Stimulated activated CD8-positive, alpha-beta memory T cell treated with anti-CD3 and anti-CD28 coated beads, Interleukin-12 subunit alpha, Interleukin-12 subunit beta, amount 100 ng/mL, for 24 hours (primary cell): ENCODE data around the gene WDR13.
"Not testable (repeated sequence)": the region's sequence is repeated elsewhere in the genome, so short reads cannot be mapped to it uniquely, and the experiment has no call there.

Source experiments
- DNase-seq: peaks from one replicate; pipeline ENCODE4 v3.0.0-alpha.2; 2020; ENCODE audit errors: extremely low read depth

WDR13 gene

DNA sequence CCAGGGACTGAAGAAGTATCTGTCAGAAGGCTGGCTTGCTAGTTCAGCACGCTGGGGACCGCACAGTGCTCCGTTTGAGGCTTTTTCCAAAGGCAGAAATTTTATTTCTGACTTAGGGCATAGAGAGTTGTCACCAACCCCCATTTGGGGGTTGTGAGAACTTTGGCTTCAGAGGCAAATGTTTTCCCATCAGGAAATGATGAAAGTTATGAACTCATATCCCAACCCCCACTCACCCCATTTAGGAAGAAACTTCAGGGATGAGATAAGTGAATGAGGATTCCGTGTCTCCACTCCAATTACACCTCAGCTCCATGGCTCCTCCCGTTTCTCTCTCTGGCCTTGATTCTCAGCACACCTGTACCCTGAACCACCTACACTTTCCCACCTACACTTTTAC is 4.3 kb upstream of the WDR13 start:
- DNase-seq: no peak

DNA sequence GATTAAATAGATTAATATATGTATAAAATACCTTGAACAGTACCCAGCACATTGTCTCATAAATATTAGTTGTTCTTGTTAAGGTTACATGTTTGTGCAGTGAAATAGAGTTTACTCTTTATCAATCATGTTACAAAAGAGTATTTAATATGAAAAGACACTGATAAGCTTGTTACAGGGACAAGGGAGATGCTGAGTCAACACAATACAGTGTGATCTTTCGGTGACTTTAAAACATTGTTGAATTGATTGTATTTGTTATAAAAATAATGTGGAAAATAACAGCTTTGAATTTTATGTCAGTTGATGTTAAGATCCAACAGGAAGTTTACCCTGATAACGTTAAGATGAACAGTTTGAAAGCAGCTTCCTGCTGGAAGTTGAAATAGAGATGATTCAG is 1.4 kb upstream of the WDR13 start:
- no peak for DNase-seq

DNA sequence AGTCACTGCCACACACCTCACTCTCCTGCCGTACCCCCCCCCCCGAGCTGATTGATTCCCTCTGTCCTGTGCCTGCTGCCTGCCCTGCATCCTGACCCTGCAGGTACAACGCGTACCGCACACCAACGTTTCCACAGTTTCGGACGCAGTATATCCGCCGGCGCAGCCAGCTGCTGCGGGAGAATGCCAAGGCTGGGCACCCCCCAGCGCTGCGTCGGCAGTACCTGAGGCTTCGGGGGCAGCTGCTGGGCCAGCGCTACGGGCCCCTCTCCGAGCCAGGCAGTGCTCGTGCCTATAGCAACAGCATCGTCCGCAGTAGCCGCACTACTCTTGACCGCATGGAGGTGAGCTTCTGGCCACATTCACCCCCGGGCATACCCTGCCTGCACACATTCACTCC is 1.3 kb downstream of the WDR13 start:
- DNase-seq: no peak

DNA sequence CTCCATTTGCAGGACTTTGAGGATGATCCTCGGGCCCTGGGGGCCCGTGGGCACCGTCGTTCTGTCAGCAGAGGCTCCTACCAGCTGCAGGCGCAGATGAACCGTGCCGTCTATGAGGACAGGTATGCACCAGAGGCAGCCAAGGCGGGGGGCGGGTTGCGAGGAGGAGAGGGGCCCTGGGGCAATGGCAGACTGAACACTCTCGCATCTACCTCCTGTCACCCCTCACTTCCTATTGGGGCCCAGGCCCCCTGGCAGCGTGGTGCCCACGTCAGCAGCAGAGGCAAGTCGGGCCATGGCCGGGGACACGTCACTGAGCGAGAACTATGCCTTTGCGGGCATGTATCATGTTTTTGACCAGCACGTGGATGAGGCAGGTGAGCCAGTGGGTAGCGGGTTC is 2.0 kb downstream of the WDR13 start:
- DNase-seq: no peak

DNA sequence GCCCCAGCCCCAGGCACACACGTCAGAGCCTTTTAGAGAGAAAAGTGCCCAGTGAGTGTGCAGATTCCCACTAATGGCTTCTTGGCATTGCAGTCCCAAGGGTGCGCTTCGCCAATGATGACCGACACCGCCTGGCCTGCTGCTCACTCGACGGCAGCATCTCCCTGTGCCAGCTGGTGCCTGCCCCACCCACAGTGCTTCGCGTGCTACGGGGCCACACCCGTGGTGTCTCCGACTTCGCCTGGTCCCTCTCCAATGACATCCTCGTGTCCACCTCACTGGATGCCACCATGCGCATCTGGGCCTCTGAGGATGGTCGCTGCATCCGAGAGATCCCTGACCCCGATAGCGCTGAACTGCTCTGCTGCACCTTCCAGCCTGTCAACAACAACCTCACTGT is 2.9 kb downstream of the WDR13 start:
- no peak for DNase-seq

DNA sequence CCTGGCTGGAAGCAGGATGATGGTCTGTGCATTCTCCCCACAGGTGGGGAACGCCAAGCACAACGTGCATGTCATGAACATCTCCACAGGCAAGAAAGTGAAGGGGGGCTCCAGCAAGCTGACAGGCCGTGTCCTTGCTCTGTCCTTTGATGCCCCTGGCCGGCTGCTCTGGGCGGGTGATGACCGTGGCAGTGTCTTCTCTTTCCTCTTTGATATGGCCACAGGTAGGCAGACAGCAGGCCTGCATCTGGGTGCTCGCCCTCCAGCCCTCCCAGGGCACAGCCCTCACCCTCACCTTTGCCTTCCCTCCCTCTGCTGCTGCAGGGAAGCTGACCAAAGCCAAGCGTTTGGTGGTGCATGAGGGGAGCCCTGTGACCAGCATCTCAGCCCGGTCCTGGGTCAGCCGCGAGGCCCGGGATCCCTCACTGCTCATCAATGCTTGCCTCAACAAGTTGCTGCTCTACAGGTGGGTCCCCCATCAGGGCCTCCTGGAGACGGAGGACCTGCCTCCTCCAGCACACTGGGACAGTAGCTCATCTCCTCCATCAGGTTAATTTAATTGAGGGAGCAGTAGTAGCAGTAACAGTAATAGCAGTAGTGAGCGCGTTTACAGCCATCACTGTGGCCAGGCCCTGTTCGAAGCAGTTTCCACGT is 4.6 kb downstream of the WDR13 start:
- no peak for DNase-seq

DNA sequence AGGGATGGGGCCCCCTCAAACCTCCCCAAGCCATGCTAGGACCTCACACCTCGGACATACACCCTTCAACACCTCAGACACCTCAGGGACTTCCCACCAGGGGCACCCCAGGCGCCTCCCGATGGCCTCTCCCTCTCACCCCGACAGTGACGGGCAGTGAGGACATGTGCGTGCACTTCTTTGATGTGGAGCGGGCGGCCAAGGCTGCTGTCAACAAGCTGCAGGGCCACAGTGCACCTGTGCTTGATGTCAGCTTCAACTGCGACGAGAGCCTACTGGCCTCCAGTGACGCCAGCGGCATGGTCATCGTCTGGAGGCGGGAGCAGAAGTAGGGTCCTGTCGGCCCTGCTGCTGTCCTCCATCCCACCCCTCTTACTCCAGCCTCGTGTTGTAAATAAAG is 7.4 kb downstream of the WDR13 start:
- DNase-seq: no peak

DNA sequence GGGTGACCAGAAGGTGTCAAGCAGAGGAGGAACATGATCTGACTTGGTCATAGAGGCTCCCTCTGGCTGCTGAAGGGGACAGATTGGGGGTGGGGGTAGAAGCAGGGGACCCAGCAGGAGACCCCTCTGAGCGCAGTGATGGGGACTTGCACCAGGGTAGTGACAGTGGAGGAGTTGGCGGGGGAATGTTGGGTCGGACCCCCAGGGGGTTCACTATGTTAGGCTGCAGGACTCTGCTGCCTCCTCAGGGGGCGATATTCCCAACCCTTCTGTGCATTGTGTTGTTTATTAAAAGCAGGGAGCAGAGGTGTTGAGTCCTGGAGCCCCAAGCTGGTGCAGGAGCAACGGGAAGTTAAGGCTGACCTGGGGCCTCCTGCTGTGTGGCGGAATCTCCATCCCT is 8.8 kb downstream of the WDR13 start:
- no peak for DNase-seq

DNA sequence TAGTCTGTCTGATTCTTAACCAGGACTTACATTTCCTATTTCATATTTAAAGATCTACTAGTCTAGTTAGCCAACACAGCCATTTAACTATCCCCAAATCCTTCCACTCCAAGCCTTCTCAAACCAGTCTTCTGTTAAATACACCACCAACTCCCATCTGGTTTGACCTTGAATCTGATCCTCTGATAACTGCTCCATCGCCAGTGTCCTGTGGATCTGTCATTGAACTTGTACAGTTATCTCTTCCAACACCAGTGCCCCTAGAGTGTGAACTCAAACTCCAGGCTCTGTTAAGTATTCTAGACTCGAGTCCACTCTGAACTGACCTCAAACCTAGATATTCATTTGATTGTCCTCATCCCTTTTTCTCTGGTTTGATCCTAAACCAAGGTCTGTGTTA is 14.4 kb downstream of the WDR13 start:
- DNase-seq: no peak

DNA sequence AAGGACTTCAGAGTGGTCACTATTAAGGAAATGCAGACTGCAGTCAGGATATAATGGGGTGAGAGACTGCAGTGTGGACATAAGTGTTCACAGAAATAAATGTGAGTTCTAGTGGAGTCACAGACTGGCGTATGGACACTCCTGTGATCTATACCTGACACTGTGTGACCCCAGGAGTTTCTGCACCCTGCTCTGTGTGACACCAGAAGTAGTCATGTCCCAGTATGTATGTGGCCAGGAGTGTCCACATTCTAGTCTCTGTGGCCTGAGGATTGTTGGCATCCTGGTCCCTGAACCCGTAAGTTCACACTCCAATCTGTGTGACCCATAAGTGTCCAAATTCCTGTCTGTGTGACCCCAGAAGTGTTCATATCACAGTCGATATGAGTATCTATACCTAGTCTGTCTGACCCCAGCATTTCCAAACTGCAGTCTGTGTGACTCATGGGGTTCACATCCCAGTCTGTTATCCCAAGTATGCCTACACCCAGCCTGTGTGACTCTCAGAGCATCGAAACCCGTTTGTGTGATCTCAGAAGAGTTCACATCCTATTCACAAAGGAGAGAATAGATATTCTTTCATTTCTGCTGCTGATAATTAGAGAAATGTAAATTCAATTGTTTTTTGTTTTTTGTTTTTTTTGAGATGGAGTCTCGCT is 16.3 kb downstream of the WDR13 start:
- no peak for DNase-seq

DNA sequence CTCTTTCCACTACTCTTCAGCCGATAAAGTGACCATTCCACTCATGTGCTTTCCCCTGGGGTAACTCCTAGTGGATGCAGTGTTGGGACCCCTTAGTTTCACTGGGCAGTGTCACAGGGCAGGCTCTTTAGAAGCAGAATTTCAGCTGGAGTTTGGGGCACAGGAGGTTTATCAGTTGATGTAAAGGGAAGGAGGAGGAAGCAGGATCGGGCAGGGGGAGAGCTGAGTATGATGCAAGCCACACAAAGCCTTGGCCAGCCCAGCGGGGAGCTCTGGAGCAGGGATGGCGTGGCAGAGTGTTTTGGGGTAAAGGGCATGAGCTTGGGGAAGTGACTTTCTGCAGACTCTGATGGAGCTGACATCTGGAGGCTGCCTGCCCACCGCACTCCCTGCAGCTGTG is 19.3 kb downstream of the WDR13 start:
- DNase-seq: no peak

DNA sequence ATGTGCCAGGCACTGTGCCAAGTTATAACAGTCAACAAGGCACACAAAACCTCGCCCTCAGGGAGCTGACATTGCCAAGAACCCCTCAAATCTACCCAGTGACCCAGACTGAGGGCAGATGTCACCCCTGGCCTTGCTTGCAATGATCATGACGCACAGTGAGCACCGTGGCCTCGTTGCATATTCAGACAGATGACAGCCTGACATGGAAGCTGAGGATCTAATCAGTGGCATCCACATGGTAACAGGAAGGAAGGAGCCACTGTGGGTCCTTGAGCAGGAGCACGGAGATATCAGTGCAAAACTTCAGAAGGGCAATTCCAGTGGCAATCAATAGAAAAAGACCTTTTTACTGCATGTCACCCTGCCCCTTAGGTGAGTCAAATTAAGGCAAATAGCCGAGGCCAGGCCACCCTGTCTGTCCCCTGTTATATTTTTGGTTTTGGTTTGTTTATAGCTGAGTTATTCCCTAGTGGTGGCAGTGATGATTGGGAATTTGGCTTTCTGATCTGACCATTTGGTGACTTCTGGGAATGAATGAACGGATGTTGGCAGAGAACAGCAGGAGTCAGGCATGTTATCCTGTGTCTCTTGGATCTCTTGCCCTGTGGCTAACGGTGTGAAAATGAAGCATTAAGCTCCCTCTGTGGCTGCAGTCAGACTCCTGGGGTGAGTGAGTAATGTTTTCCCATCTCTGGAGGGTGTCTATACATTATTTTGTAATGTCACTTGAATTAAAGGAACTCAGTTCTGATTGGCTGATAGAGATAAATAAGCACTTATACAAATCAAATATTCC is 20.4 kb downstream of the WDR13 start:
- no peak for DNase-seq

DNA sequence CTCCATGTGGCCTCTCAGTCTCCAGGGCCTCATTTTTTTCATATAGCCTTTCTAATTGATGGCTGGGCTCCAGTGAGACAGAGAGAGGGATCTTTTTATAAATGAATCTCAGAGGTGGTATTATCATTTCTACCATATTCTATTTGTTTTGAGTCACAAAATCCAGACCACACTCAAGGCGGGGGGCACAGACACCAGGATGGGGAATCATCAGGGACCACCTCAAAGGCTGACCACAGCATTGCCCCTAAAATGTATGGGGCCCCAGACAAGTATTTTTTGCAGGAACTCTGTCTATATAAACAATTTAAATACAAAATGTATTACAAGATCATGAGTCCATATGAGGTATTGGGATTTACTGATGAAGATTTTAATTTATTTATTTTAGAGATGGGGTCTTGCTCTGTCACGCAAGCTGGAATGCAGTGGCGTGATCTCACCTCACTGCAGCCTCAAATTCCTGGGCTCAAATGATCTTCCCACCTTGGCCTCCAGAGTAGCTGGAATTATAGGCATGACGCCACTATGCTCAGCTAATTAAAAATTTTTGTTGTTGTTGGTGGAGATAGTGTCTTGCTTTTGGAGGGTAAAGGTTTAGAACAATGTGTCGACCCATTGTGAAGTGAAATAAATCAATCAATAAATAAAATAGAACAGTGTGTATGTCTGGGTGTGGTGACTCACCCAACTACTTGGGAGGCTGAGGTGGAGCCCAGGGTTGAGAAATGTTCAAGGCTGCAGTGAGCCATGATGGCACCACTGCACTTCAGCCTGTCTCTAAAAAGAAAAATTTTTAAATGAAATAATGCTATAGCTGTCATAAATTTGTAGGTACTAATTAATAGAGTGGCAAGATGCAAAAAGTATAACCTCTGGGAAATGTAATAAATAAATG is 29.4 kb downstream of the WDR13 start:
- DNase-seq: no peak

DNA sequence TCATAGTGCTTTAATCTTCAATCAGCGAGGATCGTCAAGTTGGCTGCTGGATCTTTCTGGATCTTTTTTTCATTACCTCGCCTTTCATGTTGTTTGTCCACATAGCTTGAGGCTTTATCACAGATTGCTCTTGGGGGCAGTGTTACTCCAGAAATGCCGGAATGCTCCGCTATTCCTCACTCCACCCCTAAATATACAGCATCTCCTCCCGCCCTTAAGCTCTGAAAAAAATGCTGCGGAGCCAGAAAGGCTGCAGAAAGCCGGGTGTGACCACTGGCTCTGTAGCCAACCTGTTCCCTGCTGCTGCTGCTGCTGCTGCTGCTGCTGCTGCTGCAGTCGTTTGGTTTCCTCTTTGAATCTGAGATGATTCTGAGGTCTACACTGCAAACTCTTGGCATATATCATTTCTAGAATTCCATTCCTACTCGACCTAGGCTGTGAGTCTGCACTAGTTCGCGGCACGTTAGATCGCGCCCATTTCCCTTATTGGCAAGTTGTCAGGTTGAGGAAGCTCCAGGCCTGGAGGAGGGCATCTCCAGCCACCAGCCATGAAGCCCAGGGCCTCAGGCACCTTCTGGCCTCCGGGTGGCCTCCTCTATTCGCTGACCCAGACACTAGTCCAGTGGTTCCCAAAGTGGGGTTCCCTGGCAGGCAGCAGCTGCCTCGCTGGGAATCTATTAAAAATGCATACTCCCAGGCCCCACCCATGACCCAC is 34.2 kb downstream of the WDR13 start:
- peak; percentile 11 for DNase-seq

DNA sequence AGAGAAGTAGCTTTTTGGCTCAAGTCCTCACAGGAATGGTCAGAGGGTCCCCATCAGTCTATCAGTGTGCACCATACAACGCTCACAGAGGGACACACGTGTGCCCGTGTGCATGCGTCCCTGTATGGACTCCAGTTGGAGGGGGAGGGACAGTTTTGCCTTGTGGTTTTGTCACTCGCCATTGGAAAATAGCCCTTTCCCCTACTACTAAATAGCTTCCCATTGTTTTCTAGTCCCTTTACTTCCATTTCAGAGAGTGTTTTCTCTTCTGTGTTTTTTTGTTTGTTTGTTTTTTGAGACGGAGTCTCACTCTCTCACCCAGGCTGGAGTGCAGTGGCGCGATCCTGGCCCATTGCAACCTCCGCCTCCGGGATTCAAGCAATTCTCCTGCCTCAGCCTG is 34.9 kb downstream of the WDR13 start:
- DNase-seq: no peak

DNA sequence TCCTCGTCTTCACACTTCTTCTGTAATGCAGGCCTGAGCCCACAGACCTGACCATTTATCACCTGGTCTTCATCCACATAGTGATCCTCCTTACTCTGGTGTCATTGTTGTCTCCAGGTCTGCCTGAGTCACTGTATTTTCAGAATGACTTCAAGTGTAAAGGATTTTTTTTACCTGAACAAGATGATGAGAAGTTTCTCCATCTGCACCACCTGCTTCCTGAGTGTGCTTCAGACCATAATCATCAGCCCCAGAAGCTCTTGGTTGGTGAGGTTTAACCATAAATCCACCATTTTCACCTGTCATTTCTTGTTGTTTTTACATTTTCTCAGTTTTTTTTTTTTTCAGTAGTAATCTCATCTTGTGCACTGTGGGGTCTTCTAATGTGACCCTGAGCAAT is 39.0 kb downstream of the WDR13 start:
- no peak for DNase-seq

DNA sequence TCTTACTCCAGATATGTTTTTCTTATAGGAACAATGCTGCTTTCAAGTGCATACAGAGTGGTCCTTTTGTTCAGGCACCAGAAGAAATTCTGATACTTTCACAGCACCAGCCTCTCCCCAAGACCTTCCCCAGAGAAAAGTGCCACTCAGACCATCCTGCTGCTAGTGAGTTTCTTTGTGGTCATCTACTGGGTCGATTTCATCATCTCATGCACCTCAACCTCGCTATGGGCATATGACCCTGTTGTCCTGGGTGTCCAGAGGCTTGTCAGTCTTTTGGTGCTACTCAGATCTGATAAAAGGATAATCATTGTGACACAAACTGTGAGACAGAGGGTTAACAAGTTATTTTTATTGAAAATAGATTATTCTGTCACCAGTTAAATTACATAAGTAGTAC is 39.5 kb downstream of the WDR13 start:
- no peak for DNase-seq

DNA sequence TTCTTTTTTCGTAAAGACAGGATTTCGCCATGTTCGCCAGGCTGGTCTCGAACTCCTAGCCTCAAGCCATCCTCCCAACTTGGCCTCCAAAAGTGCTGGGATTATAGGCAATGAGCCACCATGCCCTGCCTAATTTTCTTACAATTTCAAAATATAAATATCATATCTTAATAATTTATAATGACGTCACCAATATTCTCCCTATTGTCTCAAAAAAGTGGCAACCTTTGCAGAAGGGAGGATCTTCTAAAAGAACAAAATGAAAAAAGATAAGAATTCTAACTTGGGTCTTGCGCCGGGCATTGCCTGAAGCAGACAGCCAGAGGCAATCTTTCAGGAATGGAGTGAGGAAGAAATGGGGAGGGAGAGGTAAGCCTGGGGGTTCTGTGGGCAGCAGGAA is 48.4 kb downstream of the WDR13 start:
- DNase-seq: no peak

DNA sequence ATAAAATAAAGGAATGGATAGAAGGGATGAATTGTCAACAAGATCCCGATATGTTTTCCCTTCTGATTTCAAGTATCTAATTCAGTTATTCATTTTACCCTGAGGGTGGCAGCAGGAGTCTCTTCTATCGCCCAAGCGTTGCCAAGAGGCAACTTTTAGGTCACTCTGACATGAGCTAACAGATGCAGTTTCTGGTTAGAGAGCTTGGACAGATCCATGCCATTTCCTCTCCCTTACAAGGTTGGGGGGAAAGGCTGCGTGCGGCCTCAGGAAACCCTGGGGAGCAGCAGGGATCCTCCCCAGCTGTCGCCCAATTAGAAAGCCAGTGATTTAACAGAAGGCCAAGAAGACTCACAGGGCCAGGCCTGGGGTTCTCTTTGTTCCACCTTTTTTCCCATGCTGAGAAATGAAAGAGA is 51.1 kb downstream of the WDR13 start:
- DNase-seq: no peak

DNA sequence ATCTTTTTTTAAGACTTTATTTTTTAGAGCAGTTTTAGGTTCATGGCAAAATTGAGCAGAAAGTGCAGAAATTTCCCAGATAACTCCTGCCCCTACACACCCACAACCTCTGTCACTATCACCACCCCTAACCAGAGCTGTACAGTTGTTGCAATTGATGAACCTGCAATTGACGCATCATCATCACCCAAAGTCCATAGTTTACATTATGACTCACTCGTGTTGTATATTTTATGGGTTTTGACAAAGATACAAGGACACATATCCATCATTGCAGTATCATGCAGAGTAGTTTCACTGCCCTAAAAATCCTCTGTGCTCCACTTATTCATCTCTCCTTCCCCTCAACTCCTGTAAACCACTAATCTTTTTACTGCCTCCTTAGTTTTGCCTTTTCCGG is 51.8 kb downstream of the WDR13 start:
- DNase-seq: no peak

DNA sequence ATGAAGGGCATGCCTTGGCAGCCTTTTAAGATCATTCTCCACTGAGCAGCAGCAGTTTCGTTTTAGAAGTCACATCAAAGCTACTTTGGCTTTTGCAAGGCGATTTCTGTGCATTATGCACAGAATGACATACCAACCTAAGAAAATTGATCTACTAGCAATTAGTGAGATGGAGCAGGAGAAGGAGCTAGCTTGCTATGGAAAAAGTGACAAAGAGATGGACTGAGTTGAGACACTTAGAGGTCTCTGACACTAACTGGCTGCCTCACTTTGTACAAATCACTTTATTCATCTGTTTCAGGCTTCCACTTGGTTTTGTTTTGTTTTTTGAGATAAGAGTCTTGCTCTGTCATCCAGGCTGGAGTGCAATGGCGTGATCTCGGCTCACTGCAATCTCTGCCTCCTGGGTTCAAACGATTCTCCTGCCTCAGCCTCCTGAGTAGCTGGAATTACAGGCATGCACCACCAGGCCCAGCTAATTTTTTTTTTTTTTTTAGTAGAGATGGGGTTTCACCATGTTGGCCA is 54.8 kb downstream of the WDR13 start:
- not testable (repeated sequence) for DNase-seq
